Measurements from ENCODE around the gene GAS2. TPM values are rescaled to one million over a fixed set of nuclear protein-coding genes. Genes with fewer than 3 reads are reported as not detected.

Gene GAS2
- total and polyA plus RNA-seq, 2 donors (not counting 1 experiment from before 2014, with no cell fraction given) = 2.5 to 6.5 TPM

GRCh38 chr11:22690257-22690656 is 23.8 kb downstream of the GAS2 start:
- Histone ChIP-seq H3K27me3 (replicated peaks in 1 of 4; ENCODE audit: control extremely low read depth in 1 of 4, control insufficient read depth in 3 of 4, insufficient read depth in 4 of 4, low read length in 3 of 4) (no peaks in the 10 kb centered on the region), H2AFZ (ENCODE audit: insufficient read depth, low read depth, low read length, poor library complexity, severe bottlenecking) (no peak overlapping the region), H3K4me1 (ENCODE audit: control insufficient read depth in 2 of 2, insufficient read depth in 2 of 2, low read length in 2 of 2) (no peaks in the 10 kb centered on the region), H3K79me2 (ENCODE audit: control insufficient read depth, insufficient read depth, low read length) (no peaks in the 10 kb centered on the region), H3K4me3 (ENCODE audit: control extremely low read depth in 1 of 5, extremely low read depth in 1 of 5, insufficient read depth in 1 of 5, low read depth in 2 of 5, low read length in 4 of 5) (no peak overlapping the region), H3K4me2 (replicated peaks; ENCODE audit: low read depth, low read length, poor library complexity, severe bottlenecking) (no peak overlapping the region), H3K27ac (ENCODE audit: low read length in 2 of 2) (no peak overlapping the region), H4K20me1 (ENCODE audit: control insufficient read depth, insufficient read depth, low read length, poor library complexity, severe bottlenecking) (no peaks in the 10 kb centered on the region), H3K36me3 (replicated peaks in 1 of 2; ENCODE audit: control extremely low read depth in 1 of 2, control insufficient read depth in 1 of 2, extremely low read depth in 1 of 2, insufficient read depth in 2 of 2, low read length in 1 of 2) (no peaks in the 10 kb centered on the region), H3K9me3 (ENCODE audit: control extremely low read depth in 1 of 3, control insufficient read depth in 2 of 3, insufficient read depth in 1 of 3, low read length in 2 of 3) (no peaks in the 10 kb centered on the region), H3K9ac (ENCODE audit: low read length) (no peak overlapping the region)
- no CpG with 5 or more reads among the region's 1 CpG for WGBS (ENCODE audit: insufficient coverage)
- DNase-seq (no peak), ATAC-seq (ENCODE audit: low read depth) (no peak)
- Mint-ChIP-seq H3K4me1 (no peaks in the 10 kb centered on the region), H3K27ac (no peak overlapping the region), H3K4me3 (no peak overlapping the region), H3K9me3 (ENCODE audit: insufficient read depth) (no peaks in the 10 kb centered on the region), H3K27me3 (no peaks in the 10 kb centered on the region)
- TF ChIP-seq, protein P1, sequence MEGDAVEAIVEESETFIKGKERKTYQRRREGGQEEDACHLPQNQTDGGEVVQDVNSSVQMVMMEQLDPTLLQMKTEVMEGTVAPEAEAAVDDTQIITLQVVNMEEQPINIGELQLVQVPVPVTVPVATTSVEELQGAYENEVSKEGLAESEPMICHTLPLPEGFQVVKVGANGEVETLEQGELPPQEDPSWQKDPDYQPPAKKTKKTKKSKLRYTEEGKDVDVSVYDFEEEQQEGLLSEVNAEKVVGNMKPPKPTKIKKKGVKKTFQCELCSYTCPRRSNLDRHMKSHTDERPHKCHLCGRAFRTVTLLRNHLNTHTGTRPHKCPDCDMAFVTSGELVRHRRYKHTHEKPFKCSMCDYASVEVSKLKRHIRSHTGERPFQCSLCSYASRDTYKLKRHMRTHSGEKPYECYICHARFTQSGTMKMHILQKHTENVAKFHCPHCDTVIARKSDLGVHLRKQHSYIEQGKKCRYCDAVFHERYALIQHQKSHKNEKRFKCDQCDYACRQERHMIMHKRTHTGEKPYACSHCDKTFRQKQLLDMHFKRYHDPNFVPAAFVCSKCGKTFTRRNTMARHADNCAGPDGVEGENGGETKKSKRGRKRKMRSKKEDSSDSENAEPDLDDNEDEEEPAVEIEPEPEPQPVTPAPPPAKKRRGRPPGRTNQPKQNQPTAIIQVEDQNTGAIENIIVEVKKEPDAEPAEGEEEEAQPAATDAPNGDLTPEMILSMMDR (IDR thresholded peaks at IDR 0.05) = no peak
- TF ChIP-seq EZH2 (IDR thresholded peaks at IDR 0.05; ENCODE audit: borderline replicate concordance, insufficient read depth, low read depth, low read length, poor library complexity, severe bottlenecking) = no peak
- ChIA-PET POLR2A (no interaction called here), CTCF (no interaction called here)
- intact Hi-C loops (cut with micrococcal nuclease) = no loop called here

- TF ChIP-seq EZH2 (IDR thresholded peaks at IDR 0.05; ENCODE audit: borderline replicate concordance, insufficient read depth, low read depth, low read length, poor library complexity, severe bottlenecking) = no peak
- TF ChIP-seq, protein P1 (IDR thresholded peaks at IDR 0.05) = no peak
- H3K4me1 Mint-ChIP-seq = no peaks in the 10 kb centered on the region
- DNase-seq (no peak), ATAC-seq (ENCODE audit: low read depth) (no peak)
- no peak overlapping the region for H3K9ac ChIP-seq (ENCODE audit: low read length)
- CTCF ChIA-PET = no interaction called here
- no peak overlapping the region for H3K27ac ChIP-seq (ENCODE audit: low read length in 2 of 2)
- no peaks in the 10 kb centered on the region for H3K27me3 ChIP-seq (replicated peaks in 1 of 4; ENCODE audit: control extremely low read depth in 1 of 4, control insufficient read depth in 3 of 4, insufficient read depth in 4 of 4, low read length in 3 of 4)
- H3K4me3 Mint-ChIP-seq = no peak overlapping the region
- no peaks in the 10 kb centered on the region for H4K20me1 ChIP-seq (ENCODE audit: control insufficient read depth, insufficient read depth, low read length, poor library complexity, severe bottlenecking)
- H3K4me3 ChIP-seq (ENCODE audit: control extremely low read depth in 1 of 5, extremely low read depth in 1 of 5, insufficient read depth in 1 of 5, low read depth in 2 of 5, low read length in 4 of 5) = no peak overlapping the region
- no peak overlapping the region for H2AFZ ChIP-seq (ENCODE audit: insufficient read depth, low read depth, low read length, poor library complexity, severe bottlenecking)
- H3K9me3 Mint-ChIP-seq (ENCODE audit: insufficient read depth) = no peaks in the 10 kb centered on the region
- H3K9me3 ChIP-seq (ENCODE audit: control extremely low read depth in 1 of 3, control insufficient read depth in 2 of 3, insufficient read depth in 1 of 3, low read length in 2 of 3) = no peaks in the 10 kb centered on the region
- intact Hi-C loops (cut with micrococcal nuclease) = no loop called here
- POLR2A ChIA-PET = no interaction called here
- WGBS (ENCODE audit: insufficient coverage) = 60% methylated on average over 3 of the region's 4 CpGs
- no peak overlapping the region for H3K4me2 ChIP-seq (replicated peaks; ENCODE audit: low read depth, low read length, poor library complexity, severe bottlenecking)
- H3K4me1 ChIP-seq (ENCODE audit: control insufficient read depth in 2 of 2, insufficient read depth in 2 of 2, low read length in 2 of 2) = no peaks in the 10 kb centered on the region
- no peaks in the 10 kb centered on the region for H3K36me3 ChIP-seq (replicated peaks in 1 of 2; ENCODE audit: control extremely low read depth in 1 of 2, control insufficient read depth in 1 of 2, extremely low read depth in 1 of 2, insufficient read depth in 2 of 2, low read length in 1 of 2)
- H3K27me3 Mint-ChIP-seq = no peaks in the 10 kb centered on the region
- H3K79me2 ChIP-seq (ENCODE audit: control insufficient read depth, insufficient read depth, low read length) = no peaks in the 10 kb centered on the region
- no peak overlapping the region for H3K27ac Mint-ChIP-seq
Observed at GRCh38 chr11:22690871-22691270, 24.5 kb downstream of the GAS2 start.

Measured in B cell (primary cell).